Measurements from ENCODE around the gene UBE2I. TPM values are rescaled to one million over a fixed set of nuclear protein-coding genes. Genes with fewer than 3 reads are reported as not detected.
A peak's percentile ranks its signal among the peaks of the same experiment; 100 is the strongest.

The UBE2I gene
- total and polyA plus RNA-seq, 4 donors, result 19.4 to 23.9 (median 22.5) TPM

DNA sequence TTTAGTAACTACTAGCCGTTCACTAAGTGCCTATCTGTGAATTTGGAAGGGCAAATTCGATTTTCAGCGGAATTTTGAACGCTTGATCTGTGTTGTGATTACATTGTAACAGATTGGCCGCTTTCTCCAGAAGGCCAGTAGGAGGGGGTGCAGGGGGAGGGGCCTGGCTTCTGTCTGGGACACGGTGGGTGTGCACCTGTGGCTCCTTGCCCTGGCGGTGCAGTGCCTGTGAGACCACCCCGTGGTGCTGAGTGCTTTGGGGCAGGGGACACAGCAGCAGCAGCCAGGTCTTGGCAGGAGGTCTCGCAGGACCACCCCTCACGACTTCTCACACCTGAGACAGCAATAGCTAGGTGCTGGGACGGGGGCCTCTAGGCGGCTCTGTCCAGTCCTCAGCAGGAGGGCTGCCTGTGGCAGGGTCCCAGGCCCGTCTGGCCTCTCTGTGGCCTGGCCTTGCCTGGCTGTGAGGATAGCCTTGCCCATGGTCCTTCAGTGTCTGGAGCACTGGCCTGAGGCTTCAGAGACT, 1.8 kb downstream of the UBE2I start:
- Histone ChIP-seq H3K4me3 (ENCODE audit: low read depth in 1 of 3, low read length in 3 of 3) (peak overlapping the region; percentile 14 to 99 (median 58)), H3K4me1 (ENCODE audit: control insufficient read depth in 4 of 4, insufficient read depth in 4 of 4, low read length in 3 of 4) (peaks cover 9 to 44% (median 34%) of the 10 kb centered on the region in 4 donors), H3K9ac (ENCODE audit: low read depth in 1 of 2, low read length in 2 of 2) (peak overlapping the region; percentile 51 to 87), H3K27ac (ENCODE audit: low read depth in 1 of 2, low read length in 2 of 2) (no peak overlapping the region), H3K36me3 (ENCODE audit: control insufficient read depth in 4 of 4, insufficient read depth in 3 of 4, low read depth in 1 of 4, low read length in 3 of 4) (peaks cover 12 to 20% (median 16%) of the 10 kb centered on the region in 4 donors), H3K9me3 (ENCODE audit: control insufficient read depth in 4 of 4, low read length in 3 of 4) (no peaks in the 10 kb centered on the region), H3K27me3 (ENCODE audit: control insufficient read depth in 4 of 4, insufficient read depth in 4 of 4, low read length in 3 of 4) (no peaks in the 10 kb centered on the region)
- TF ChIP-seq NR2F2 (IDR thresholded peaks at IDR 0.05), result no peak
- no peak for TF ChIP-seq RXRA (IDR thresholded peaks at IDR 0.05)
- no peak for TF ChIP-seq TAF1 (conservative IDR thresholded peaks at IDR 0.05)
- no peak for TF ChIP-seq RAD21 (IDR thresholded peaks at IDR 0.05)
- no peak for TF ChIP-seq FOXA2 (IDR thresholded peaks at IDR 0.05)
- TF ChIP-seq SP1 (IDR thresholded peaks at IDR 0.05), result no peak
- no peak for TF ChIP-seq HNF4A (conservative IDR thresholded peaks at IDR 0.05)
- no peak for TF ChIP-seq YY1 (IDR thresholded peaks at IDR 0.05)
- no peak for TF ChIP-seq REST (IDR thresholded peaks at IDR 0.05)
- TF ChIP-seq FOXA1 (IDR thresholded peaks at IDR 0.05), result no peak
- no peak for TF ChIP-seq HNF4G (IDR thresholded peaks at IDR 0.05)
- no peak for TF ChIP-seq ATF3 (IDR thresholded peaks at IDR 0.05)
- TF ChIP-seq JUND (IDR thresholded peaks at IDR 0.05), result no peak
- TF ChIP-seq, protein P1, sequence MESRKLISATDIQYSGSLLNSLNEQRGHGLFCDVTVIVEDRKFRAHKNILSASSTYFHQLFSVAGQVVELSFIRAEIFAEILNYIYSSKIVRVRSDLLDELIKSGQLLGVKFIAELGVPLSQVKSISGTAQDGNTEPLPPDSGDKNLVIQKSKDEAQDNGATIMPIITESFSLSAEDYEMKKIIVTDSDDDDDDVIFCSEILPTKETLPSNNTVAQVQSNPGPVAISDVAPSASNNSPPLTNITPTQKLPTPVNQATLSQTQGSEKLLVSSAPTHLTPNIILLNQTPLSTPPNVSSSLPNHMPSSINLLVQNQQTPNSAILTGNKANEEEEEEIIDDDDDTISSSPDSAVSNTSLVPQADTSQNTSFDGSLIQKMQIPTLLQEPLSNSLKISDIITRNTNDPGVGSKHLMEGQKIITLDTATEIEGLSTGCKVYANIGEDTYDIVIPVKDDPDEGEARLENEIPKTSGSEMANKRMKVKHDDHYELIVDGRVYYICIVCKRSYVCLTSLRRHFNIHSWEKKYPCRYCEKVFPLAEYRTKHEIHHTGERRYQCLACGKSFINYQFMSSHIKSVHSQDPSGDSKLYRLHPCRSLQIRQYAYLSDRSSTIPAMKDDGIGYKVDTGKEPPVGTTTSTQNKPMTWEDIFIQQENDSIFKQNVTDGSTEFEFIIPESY (IDR thresholded peaks at IDR 0.05), result no peak
- TF ChIP-seq, protein P2, sequence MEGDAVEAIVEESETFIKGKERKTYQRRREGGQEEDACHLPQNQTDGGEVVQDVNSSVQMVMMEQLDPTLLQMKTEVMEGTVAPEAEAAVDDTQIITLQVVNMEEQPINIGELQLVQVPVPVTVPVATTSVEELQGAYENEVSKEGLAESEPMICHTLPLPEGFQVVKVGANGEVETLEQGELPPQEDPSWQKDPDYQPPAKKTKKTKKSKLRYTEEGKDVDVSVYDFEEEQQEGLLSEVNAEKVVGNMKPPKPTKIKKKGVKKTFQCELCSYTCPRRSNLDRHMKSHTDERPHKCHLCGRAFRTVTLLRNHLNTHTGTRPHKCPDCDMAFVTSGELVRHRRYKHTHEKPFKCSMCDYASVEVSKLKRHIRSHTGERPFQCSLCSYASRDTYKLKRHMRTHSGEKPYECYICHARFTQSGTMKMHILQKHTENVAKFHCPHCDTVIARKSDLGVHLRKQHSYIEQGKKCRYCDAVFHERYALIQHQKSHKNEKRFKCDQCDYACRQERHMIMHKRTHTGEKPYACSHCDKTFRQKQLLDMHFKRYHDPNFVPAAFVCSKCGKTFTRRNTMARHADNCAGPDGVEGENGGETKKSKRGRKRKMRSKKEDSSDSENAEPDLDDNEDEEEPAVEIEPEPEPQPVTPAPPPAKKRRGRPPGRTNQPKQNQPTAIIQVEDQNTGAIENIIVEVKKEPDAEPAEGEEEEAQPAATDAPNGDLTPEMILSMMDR (IDR thresholded peaks at IDR 0.05; ENCODE audit: low read depth, low read length, missing input control), result no peak
- TF ChIP-seq, protein P3, sequence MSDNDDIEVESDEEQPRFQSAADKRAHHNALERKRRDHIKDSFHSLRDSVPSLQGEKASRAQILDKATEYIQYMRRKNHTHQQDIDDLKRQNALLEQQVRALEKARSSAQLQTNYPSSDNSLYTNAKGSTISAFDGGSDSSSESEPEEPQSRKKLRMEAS (IDR thresholded peaks at IDR 0.05), result no peak
- no peak for TF ChIP-seq GABPA (IDR thresholded peaks at IDR 0.05 in 1 of 2, conservative IDR thresholded peaks at IDR 0.05 in 1 of 2)
- TF ChIP-seq EGR1 (IDR thresholded peaks at IDR 0.05; ENCODE audit: low read depth in 2 of 2), result no peak
- no peak for DNase-seq (ENCODE audit: low spot score)
- WGBS, result 21% methylated on average over 13 of the region's 13 CpGs
